OCI-M2 (cell line): ENCODE data around the gene LAGE3.

ENCODE experiments used
- DNase-seq: peaks from one replicate; lab custom pipeline; 2025; ENCODE audit not compliant: unreplicated experiment; lab: John Stamatoyannopoulos, UW

Gene LAGE3

DNA sequence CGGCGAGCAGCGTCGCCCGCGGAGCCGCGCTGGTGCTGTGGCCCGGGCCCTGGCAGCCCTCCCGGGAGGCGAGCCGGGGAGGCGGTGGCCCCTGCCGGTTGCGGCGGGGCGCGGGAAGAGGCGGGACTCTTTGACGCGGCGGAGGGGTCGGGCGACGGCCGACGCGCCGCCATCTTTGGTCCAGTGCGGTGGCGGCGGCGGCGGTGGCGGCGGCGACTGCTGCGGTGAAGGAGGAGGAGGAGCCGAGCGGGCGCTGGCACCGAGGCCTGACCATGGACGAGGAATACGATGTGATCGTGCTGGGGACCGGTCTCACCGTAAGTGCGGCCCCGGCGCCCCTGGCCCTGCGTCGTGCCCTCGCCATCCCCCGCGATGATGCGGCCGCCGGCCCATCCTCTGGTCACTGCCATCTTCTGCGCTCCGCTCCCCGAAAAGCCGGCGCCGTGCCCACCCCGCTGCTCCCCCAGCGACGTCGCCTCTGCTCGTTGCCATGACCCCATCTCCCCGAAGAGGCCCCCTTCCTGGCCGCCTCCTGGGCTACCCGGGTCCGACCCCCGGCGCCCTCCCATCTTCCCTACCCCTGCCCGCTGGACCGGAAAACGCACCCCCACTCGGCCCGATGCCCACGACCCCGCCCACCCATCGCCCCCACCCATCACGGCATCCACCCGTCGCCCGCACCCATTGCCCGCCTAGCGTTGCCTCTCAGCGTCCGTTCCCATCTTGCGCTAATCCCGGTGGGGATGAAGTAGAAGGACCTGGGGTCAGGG is 41.9 kb downstream of the LAGE3 start, which contains the start of gene GDI1:
Gene GDI1 (plus strand): TSS at position 172 of the 770 bp plus-strand sequence. CDS start 101 bp downstream, at position 273.
- no peak for DNase-seq

DNA sequence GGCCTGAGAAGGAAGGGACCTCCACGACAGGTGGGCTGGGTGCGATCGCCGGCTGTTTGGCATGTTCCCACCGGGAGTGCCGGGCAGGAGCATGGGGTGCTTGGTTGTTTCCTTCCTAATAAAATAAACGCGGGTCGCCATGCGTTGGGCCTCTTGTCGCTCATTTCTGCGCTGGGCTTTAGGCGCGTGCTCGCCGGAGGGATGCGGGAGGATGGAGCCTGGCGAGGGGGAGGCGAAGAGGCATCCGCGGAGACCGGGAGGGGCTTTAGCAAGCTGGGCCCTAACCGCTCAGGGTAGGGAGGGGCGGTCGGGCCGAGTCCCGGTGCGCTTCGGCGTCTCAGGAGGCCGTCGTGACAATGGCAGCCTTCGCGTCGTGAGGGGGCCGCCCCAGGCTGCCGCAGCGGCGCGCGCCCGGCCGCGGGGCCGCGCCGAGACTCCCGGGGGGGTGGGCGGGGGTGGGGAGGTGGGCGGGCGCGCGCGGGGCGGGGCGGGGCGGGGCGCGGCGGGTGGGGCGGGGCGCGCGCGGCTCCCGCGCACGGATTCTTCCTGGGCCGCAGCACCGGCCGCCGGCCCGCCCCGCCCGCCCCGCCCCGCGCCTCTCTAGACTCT is 42.6 kb downstream of the LAGE3 start:
- no peak for DNase-seq

DNA sequence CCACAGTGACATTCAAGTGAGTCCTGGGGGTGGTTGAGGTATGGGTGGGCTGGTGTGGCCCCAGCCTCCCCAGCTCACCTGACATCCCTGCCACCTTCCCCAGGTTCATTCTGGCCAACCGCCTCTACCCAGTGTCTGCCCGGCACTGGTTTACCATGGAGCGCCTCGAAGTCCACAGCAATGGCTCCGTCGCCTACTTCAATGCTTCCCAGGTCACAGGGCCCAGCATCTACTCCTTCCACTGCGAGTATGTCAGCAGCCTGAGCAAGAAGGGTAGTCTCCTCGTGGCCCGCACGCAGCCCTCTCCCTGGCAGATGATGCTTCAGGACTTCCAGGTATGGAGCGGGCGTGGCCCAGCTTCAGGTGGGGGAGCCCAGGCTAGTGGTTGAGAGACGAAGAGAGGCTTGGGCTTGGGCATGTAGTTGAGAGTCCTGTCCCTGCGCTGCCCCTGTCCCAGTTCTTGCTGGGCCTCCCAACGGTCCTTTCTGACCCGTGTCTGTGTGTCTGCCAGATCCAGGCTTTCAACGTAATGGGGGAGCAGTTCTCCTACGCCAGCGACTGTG is 43.8 kb downstream of the LAGE3 start:
- no peak for DNase-seq

DNA sequence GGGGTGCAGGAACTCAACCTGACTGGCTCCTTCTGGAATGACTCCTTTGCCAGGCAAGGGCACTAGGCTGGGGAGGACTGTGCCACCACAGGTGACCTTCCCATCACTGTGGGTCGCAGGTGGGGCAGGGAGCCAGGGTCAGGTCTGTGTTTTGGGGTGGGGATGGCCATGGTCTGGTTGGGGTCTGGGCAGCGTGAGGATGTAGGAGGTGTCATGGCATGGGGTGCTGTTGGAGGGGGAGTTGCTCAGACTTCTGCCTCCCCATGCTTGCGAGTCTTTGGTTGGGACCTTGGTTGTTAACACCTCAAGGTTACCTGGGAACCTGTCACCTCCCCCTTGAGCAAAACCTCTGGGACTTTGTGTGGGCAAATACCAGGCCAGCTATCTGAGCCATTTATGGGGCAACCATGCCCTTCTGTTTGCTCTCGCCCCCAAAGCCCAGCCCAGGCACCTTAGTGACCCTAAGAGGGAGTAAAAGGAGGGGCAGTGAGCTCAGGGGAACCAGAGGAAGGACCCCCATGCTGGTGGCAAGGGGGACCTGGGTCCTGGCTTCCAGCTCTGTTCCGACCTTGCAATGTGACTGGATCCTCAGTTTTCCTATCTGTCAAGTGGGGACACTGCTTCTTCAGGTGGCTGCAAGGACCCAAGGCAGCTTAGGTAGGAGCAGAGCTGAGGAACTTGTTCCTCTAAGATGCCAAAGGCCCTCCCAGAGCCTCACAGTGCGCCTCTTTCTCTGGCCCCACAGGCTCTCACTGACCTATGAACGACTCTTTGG is 44.5 kb downstream of the LAGE3 start:
- DNase-seq: no peak

DNA sequence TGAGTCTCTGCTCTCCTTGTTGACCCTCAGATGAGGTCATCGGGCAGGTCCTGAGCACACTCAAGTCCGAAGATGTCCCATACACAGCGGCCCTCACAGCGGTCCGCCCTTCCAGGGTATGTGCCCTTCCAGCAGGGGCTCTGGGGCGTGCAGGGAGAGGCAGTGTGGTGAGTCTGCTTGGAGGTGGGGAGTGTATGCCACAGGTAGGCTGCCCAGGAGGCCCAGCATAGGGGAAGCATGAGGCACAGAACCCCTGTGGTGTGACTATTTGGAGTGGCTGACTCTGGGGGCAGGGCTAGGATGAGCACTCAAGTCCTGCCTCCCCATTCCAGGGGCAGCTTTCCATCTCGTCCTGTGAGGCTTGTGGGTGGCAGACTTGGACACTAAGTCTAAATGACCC is 45.5 kb downstream of the LAGE3 start:
- no peak for DNase-seq

DNA sequence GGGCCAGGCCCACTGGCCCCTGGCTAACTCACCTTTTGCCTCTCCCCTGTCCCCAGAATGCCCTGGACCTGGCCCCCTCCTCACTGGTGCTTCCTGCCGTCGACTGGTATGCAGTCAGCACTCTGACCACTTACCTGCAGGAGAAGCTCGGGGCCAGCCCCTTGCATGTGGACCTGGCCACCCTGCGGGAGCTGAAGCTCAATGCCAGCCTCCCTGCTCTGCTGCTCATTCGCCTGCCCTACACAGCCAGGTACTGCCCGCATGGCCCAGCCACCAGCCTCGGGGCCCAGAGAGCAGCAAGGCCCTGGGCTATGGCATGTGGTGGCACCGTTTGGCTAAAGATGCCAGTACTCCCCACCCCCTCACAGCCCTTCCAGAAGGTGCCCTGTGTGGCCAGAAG is 46.9 kb downstream of the LAGE3 start:
- DNase-seq: no peak

DNA sequence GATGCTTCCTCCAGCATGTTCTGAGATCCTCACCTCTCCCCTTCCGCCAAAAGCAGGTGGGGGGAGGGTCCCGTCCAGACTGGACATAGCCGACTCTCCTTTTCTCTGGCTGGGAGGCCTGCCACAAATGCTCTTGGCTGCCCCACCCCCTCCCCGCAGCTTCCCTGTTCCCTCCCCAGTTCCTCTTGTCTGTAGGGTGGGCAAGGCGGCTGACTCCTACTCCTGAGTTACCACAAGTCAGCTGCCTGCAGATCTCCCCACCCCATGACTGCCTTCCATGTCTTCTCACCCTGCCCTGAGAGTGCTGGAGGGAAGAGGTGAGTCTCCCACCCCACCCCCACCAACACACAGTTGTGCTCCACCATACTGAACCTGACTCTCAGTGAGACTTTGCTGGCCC is 47.7 kb downstream of the LAGE3 start:
- DNase-seq: no peak

DNA sequence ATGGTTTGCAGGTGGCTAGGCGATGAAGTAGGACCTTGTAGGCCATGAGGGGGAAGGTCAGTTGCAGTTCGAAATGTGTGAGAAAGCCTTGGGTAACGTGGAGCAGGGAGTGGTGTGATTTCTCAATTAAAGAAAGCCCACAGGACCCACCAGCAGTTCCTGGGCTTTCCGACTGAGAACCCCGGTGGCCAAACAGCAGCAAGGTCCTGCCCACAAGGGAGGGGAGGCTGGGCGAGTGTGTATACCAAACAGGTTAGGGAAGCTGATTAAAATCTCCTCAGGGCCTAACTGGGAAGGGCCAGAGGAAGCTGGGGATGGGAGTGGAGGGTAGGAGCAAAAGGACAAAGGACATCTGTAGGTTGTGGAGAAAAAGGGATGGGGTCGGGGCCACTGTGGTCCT is 48.2 kb downstream of the LAGE3 start:
- DNase-seq: no peak

DNA sequence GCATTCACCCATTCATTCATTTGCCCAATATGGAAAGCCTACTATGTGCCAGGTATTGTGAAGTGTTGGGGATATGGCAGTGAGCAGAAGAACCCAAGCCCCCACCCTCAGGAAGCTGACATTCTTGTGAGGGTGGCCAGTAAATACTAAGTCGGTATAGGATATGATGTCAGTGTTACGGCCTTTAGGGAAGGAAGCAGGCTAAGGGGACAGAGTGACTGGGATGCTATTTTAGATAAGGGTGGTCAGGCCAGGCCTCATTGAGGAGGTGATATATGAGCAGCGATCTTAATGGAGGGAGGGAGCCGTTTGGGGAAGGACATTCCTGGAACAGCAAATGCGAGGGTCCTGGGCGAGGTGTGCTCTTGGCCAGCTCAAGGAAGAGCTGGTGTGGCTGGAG is 48.6 kb downstream of the LAGE3 start:
- no peak for DNase-seq

DNA sequence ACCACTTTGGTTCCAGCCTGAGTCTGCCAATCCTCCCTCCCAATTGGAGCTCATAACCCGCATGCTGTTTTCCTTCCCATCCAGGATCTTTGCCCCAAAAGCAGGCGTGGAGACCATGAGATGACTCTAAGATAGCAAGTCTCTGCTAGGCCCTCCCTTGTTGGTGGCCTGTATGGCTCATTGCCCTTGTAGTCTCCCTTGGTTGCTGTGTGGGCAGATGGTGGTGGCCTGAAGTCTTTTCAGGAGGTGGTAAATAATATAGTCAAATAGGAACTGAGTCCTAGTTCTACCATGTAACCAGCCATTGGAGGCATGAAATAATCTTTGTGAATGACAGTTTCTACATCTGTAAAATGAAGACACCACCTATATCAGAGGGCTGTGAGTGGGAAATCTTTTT is 49.4 kb downstream of the LAGE3 start:
- DNase-seq: no peak

DNA sequence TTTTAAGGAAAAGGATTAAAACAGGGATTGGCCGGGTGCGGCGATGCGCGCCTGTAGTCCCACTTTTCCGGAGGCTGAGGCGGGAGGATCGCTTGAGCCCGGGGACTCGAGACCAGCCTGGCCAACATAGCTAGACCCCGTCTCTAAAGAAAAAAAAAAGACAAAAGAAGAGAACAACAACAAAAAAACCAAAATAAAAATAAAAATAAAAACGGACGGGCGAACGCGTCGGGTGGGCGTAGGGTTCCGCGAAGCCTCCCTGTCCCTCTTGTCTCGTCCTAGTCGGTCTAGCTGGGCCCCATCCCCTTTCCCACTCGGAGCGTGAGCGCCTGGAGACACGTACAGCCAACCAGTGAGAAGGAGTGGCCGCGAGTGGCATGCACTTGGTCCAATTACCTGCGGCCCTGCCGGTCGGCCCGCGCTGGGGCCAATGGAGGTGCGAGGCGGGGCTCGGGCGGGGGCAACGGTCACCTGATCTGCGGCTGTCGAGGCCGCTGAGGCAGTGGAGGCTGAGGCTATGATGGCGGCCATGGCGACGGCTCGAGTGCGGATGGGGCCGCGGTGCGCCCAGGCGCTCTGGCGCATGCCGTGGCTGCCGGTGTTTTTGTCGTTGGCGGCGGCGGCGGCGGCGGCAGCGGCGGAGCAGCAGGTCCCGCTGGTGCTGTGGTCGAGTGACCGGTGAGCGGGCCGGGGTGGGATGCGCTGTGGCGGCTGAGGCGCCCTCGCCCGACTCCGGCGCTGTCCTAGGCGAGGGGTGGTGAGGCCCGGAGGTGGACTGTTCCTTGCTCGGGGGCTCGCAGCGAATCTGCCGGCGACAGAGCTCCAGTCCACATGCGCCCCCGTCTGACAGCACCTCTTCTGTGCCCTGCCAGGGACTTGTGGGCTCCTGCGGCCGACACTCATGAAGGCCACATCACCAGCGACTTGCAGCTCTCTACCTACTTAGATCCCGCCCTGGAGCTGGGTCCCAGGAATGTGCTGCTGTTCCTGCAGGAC is 50.6 kb downstream of the LAGE3 start, which contains the start of gene ATP6AP1:
Gene ATP6AP1 (plus strand): TSS at position 502 of the 996 bp plus-strand sequence. CDS start 16 bp downstream, at position 518.
- no peak for DNase-seq
